Measurements from ENCODE around the gene CARNS1.

- TF ChIP-seq POLR2A (IDR thresholded peaks at IDR 0.05) (no peak), CTCF (IDR thresholded peaks at IDR 0.05 in 8 of 11, conservative IDR thresholded peaks at IDR 0.05 in 3 of 11) (no peak)
Observed at GRCh38 chr11:67433536-67434394, 18.3 kb downstream of the CARNS1 start.

Data from spleen (tissue), 7 donors.